Measurements from ENCODE around the gene MCM10. TPM values are rescaled to one million over a fixed set of nuclear protein-coding genes. Genes with fewer than 3 reads are reported as not detected.
"Not testable (repeated sequence)": the region's sequence is repeated elsewhere in the genome, so short reads cannot be mapped to it uniquely, and the experiment has no call there.

MCM10 gene
- total RNA-seq, 1 donor from 2014 or later = 78.5 TPM

DNA sequence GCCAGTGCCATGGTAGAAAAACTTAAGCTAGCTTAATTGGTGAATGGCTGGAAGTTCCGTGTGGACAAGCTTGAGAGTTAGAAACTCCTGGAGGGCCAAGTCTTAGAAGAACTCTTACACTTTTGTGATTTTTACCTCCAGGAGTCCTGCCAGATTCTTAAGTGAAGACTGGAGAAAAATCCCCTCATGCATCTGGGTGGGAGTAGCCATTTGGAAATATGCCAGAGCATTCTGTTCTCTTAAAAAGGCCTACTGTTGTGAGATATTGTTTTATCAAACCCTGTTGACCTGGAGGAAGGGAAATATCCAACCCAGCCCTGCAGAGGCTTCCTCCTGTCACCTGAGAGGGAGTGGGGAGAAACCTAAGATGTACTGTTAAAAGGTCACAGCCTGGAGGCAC lies 17.6 kb upstream of the MCM10 start:
- Mint-ChIP-seq H3K36me3 (ENCODE audit: low read depth) (peaks cover 50% of the 10 kb centered on the region), H3K4me3 (ENCODE audit: low read depth) (no peak overlapping the region), H3K9me3 (peaks cover 19% of the 10 kb centered on the region), H3K27me3 (ENCODE audit: low read depth) (peaks cover 3% of the 10 kb centered on the region), H3K27ac (no peak overlapping the region), H3K4me1 (ENCODE audit: low read depth) (no peaks in the 10 kb centered on the region)
- intact Hi-C loops (cut with micrococcal nuclease) = no loop called here
- DNase-seq (ENCODE audit: low spot score) = no peak

DNA sequence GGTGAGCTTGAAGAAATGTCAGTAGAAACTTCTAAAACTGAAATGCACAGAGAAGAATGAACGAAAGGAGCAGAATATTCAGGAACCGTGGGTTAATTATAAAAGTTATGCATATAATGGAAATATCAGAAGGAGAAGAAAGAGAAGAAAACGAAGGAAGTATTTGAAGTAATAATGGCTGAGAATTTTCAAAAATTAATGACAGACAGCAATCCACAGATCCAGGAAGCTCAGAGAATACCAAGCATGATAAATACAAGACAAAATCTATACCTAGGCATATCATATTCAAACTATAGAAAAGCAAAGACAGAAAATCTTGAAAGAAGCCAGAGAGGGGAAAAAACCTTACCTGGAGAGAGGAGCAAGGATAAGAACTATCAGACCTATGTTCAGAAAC lies 16.5 kb upstream of the MCM10 start:
- Mint-ChIP-seq H3K27ac (no peak overlapping the region), H3K9me3 (peaks cover 19% of the 10 kb centered on the region), H3K4me1 (ENCODE audit: low read depth) (no peaks in the 10 kb centered on the region), H3K4me3 (ENCODE audit: low read depth) (no peak overlapping the region), H3K36me3 (ENCODE audit: low read depth) (peaks cover 47% of the 10 kb centered on the region), H3K27me3 (ENCODE audit: low read depth) (peaks cover 3% of the 10 kb centered on the region)
- no peak for DNase-seq (ENCODE audit: low spot score)
- intact Hi-C loops (cut with micrococcal nuclease) = no loop called here

DNA sequence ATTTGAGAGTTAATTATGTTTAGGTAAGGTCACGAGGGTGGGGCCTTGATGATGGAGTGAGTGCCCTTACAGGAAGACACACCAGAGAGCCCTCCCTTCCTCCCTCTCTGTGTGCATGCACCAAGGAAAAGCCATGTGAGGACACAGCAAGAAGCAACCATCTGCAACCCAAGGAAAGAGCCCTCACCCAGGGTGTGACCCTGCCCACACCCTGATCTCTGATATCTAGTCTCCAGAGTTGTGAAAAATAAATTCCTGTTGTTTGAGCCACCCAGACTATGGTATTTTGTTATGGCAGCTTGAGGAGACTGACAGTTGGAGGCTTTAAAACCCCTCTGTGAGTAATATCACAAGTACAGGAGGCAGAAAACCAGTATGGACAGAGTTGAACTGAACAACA lies 15.0 kb upstream of the MCM10 start:
- Mint-ChIP-seq H3K27ac (no peak overlapping the region), H3K36me3 (ENCODE audit: low read depth) (peaks cover 32% of the 10 kb centered on the region), H3K9me3 (peaks cover 19% of the 10 kb centered on the region), H3K4me3 (ENCODE audit: low read depth) (no peak overlapping the region), H3K4me1 (ENCODE audit: low read depth) (no peaks in the 10 kb centered on the region), H3K27me3 (ENCODE audit: low read depth) (peaks cover 5% of the 10 kb centered on the region)
- intact Hi-C loops (cut with micrococcal nuclease) = no loop called here
- DNase-seq (ENCODE audit: low spot score) = no peak

- Mint-ChIP-seq H3K27ac (no peak overlapping the region), H3K4me3 (ENCODE audit: low read depth) (no peak overlapping the region), H3K36me3 (ENCODE audit: low read depth) (peaks cover 26% of the 10 kb centered on the region), H3K27me3 (ENCODE audit: low read depth) (peaks cover 5% of the 10 kb centered on the region), H3K9me3 (peaks cover 19% of the 10 kb centered on the region), H3K4me1 (ENCODE audit: low read depth) (no peaks in the 10 kb centered on the region)
- intact Hi-C loops (cut with micrococcal nuclease) = no loop called here
- DNase-seq (ENCODE audit: low spot score) = no peak
Observed at GRCh38 chr10:13147161-13147560, 14.2 kb upstream of the MCM10 start.

DNA sequence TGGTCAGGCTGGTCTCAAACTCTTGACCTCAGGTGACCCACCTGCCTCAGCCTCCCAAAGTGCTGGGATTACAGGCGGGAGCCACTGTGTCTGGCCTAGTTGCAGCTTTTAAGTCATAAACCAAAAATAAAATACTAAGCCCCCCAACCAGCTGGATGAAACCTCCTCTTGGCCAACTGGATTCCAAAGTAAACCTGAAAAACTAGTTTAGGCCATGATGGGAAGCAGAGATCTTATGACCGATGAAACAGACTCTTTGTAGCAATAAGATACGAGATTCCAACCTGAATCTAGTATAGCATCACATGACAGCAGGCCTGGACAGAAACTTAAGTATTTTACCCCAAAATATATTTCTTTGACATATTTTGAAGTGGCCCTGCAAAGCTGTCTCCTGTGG lies 9.1 kb upstream of the MCM10 start:
- Mint-ChIP-seq H3K9me3 (no peaks in the 10 kb centered on the region), H3K27ac (no peak overlapping the region), H3K4me3 (ENCODE audit: low read depth) (no peak overlapping the region), H3K36me3 (ENCODE audit: low read depth) (no peaks in the 10 kb centered on the region), H3K27me3 (ENCODE audit: low read depth) (peaks cover 5% of the 10 kb centered on the region), H3K4me1 (ENCODE audit: low read depth) (peaks cover 2% of the 10 kb centered on the region)
- intact Hi-C loops (cut with micrococcal nuclease) = no loop called here
- DNase-seq (ENCODE audit: low spot score) = no peak

- H3K36me3 Mint-ChIP-seq (ENCODE audit: low read depth); DNase-seq (ENCODE audit: low spot score); H3K27me3 Mint-ChIP-seq (ENCODE audit: low read depth); H3K9me3 Mint-ChIP-seq; H3K27ac Mint-ChIP-seq; intact Hi-C loops (cut with micrococcal nuclease); H3K4me3 Mint-ChIP-seq (ENCODE audit: low read depth): not testable (repeated sequence)
- peaks cover 13% of the 10 kb centered on the region for H3K4me1 Mint-ChIP-seq (ENCODE audit: low read depth)
Observed at GRCh38 chr10:13155860-13156259, 5.5 kb upstream of the MCM10 start.

GRCh38 chr10:13158401-13158800 lies 3.0 kb upstream of the MCM10 start:
- Mint-ChIP-seq H3K27ac (peak overlapping the region; percentile 29), H3K36me3 (ENCODE audit: low read depth) (peaks cover 8% of the 10 kb centered on the region), H3K9me3 (no peaks in the 10 kb centered on the region), H3K27me3 (ENCODE audit: low read depth) (no peaks in the 10 kb centered on the region), H3K4me1 (ENCODE audit: low read depth) (peaks cover 27% of the 10 kb centered on the region), H3K4me3 (ENCODE audit: low read depth) (peak overlapping the region; percentile 77)
- intact Hi-C loops (cut with micrococcal nuclease) = no loop called here
- peak; percentile 15 for DNase-seq (ENCODE audit: low spot score)

DNA sequence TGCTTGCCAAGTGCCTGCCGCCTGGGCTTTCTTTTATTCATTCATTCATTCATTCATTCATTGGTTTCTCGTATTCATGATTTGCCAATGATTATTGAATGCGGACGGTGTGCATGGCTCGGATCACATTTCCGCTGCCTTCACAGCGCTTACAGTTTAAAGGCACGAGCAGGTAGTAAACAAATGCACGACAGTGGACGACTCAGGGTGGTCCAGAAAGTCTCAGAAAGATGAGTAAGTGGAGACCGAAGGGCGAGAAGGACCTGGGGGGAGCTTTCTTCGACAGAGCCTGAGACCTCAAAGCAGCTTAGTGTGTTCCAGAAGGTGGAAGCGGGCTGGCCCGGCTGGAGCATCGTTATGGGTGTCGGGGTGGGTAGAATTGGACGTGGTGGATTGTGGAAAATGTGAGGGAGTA lies 506 bp downstream of the MCM10 start:
- intact Hi-C loops (cut with micrococcal nuclease) = loop anchor here (1.0 to 5.0 kb wide), 4 partner anchors 65 to 278 kb away; partner anchors contain the start of gene SEPHS1
- no peaks in the 10 kb centered on the region for H3K27me3 Mint-ChIP-seq (ENCODE audit: low read depth)
- peaks cover 42% of the 10 kb centered on the region for H3K4me1 Mint-ChIP-seq (ENCODE audit: low read depth)
- peak overlapping the region; percentile 58 for H3K27ac Mint-ChIP-seq
- peak; percentile 14 for DNase-seq (ENCODE audit: low spot score)
- H3K9me3 Mint-ChIP-seq = no peaks in the 10 kb centered on the region
- H3K36me3 Mint-ChIP-seq (ENCODE audit: low read depth) = peaks cover 33% of the 10 kb centered on the region
- peak overlapping the region; percentile 85 for H3K4me3 Mint-ChIP-seq (ENCODE audit: low read depth)

- H3K4me3 Mint-ChIP-seq (ENCODE audit: low read depth) = no peak overlapping the region
- H3K27ac Mint-ChIP-seq = no peak overlapping the region
- H3K4me1 Mint-ChIP-seq (ENCODE audit: low read depth) = peaks cover 39% of the 10 kb centered on the region
- peaks cover 47% of the 10 kb centered on the region for H3K36me3 Mint-ChIP-seq (ENCODE audit: low read depth)
- DNase-seq (ENCODE audit: low spot score) = no peak
- H3K9me3 Mint-ChIP-seq = no peaks in the 10 kb centered on the region
- no peaks in the 10 kb centered on the region for H3K27me3 Mint-ChIP-seq (ENCODE audit: low read depth)
- intact Hi-C loops (cut with micrococcal nuclease) = loop anchor here (5.0 kb wide), 1 partner anchor 67 kb away; no protein-coding TSS in a partner anchor
Observed at GRCh38 chr10:13163859-13164258, 2.5 kb downstream of the MCM10 start.

DNA sequence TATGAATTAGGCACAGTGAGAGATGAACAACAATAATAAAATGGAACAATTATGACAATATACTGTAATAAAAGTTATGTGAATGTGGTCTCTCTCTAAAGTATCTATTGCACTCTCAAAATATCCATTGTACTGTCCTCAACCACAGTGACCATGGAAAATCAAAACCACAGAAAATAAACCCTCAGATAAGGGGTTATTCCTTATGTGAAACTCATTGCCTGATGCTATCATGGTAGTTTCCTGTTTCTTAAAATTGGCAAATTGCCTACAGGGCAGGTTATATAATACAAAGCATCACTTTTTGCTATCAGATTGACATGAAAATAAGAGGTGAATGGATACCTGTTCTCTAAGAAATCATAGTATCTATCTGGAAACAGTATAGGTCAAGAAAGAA lies 3.8 kb downstream of the MCM10 start:
- intact Hi-C loops (cut with micrococcal nuclease) = no loop called here
- H3K4me1 Mint-ChIP-seq (ENCODE audit: low read depth) = peaks cover 33% of the 10 kb centered on the region
- H3K27me3 Mint-ChIP-seq (ENCODE audit: low read depth) = no peaks in the 10 kb centered on the region
- no peak for DNase-seq (ENCODE audit: low spot score)
- H3K4me3 Mint-ChIP-seq (ENCODE audit: low read depth) = no peak overlapping the region
- H3K9me3 Mint-ChIP-seq = no peaks in the 10 kb centered on the region
- H3K27ac Mint-ChIP-seq = no peak overlapping the region
- H3K36me3 Mint-ChIP-seq (ENCODE audit: low read depth) = peaks cover 53% of the 10 kb centered on the region

GRCh38 chr10:13167568-13167967 lies 6.2 kb downstream of the MCM10 start:
- intact Hi-C loops (cut with micrococcal nuclease) = no loop called here
- H3K27me3 Mint-ChIP-seq (ENCODE audit: low read depth) = no peaks in the 10 kb centered on the region
- peaks cover 64% of the 10 kb centered on the region for H3K36me3 Mint-ChIP-seq (ENCODE audit: low read depth)
- no peak overlapping the region for H3K27ac Mint-ChIP-seq
- DNase-seq (ENCODE audit: low spot score) = no peak
- H3K9me3 Mint-ChIP-seq = no peaks in the 10 kb centered on the region
- peaks cover 18% of the 10 kb centered on the region for H3K4me1 Mint-ChIP-seq (ENCODE audit: low read depth)
- H3K4me3 Mint-ChIP-seq (ENCODE audit: low read depth) = no peak overlapping the region

GRCh38 chr10:13168781-13169180 lies 7.4 kb downstream of the MCM10 start:
- H3K4me1 Mint-ChIP-seq (ENCODE audit: low read depth) = peaks cover 11% of the 10 kb centered on the region
- no peaks in the 10 kb centered on the region for H3K9me3 Mint-ChIP-seq
- H3K36me3 Mint-ChIP-seq (ENCODE audit: low read depth) = peaks cover 74% of the 10 kb centered on the region
- no peak for DNase-seq (ENCODE audit: low spot score)
- no peaks in the 10 kb centered on the region for H3K27me3 Mint-ChIP-seq (ENCODE audit: low read depth)
- H3K27ac Mint-ChIP-seq = no peak overlapping the region
- intact Hi-C loops (cut with micrococcal nuclease) = no loop called here
- no peak overlapping the region for H3K4me3 Mint-ChIP-seq (ENCODE audit: low read depth)

DNA sequence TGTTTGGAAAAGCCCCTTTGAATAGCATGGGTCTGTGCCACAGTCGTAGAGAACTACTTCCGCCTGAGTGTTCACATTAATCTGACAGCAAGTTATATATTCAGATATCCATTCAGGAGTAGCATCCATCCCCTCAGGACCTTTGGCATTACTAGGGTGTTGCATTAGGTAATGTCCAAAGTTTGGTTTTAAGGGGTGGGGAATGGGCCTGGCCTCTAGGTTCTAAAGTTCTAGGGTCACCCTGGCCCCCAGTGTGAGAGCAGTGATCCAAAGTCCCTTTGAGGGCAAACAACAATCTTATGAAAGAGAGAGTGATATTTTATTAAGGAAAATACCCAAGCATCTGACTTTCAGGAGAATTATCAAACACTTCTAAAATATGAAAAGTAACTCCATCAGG lies 12.3 kb downstream of the MCM10 start:
- DNase-seq (ENCODE audit: low spot score) = no peak
- intact Hi-C loops (cut with micrococcal nuclease) = no loop called here
- Mint-ChIP-seq H3K36me3 (ENCODE audit: low read depth) (peaks cover 72% of the 10 kb centered on the region), H3K27ac (no peak overlapping the region), H3K4me3 (ENCODE audit: low read depth) (no peak overlapping the region), H3K27me3 (ENCODE audit: low read depth) (no peaks in the 10 kb centered on the region), H3K4me1 (ENCODE audit: low read depth) (no peaks in the 10 kb centered on the region), H3K9me3 (no peaks in the 10 kb centered on the region)

- H3K4me3 Mint-ChIP-seq (ENCODE audit: low read depth) = no peak overlapping the region
- no peak overlapping the region for H3K27ac Mint-ChIP-seq
- H3K9me3 Mint-ChIP-seq = no peaks in the 10 kb centered on the region
- H3K27me3 Mint-ChIP-seq (ENCODE audit: low read depth) = no peaks in the 10 kb centered on the region
- no peak for DNase-seq (ENCODE audit: low spot score)
- peaks cover 84% of the 10 kb centered on the region for H3K36me3 Mint-ChIP-seq (ENCODE audit: low read depth)
- intact Hi-C loops (cut with micrococcal nuclease) = no loop called here
- H3K4me1 Mint-ChIP-seq (ENCODE audit: low read depth) = no peaks in the 10 kb centered on the region
Observed at GRCh38 chr10:13180788-13181187, 19.4 kb downstream of the MCM10 start.
